CD14-positive monocyte (primary cell): ENCODE results near the gene LSM3. TPM values are rescaled to one million over a fixed set of nuclear protein-coding genes. Genes with fewer than 3 reads are reported as not detected.

Experiments used
- DNase-seq, 3 donors: peaks; one replicate each; pipeline ENCODE4 v3.0.0-alpha.2; 2011 to 2022
- H2AFZ ChIP-seq: 2 replicates; pipeline ENCODE4 v1.6.0; 2012; ENCODE audit warnings: mild to moderate bottlenecking, low read depth, low read length, inconsistent platforms; ENCODE audit not compliant: insufficient read depth, poor library complexity, severe bottlenecking
- H3K27ac ChIP-seq, 2 donors: 1 replicate in 1 of 2; 2 replicates in 1 of 2; pipeline ENCODE4 v1.5.1; 2012 to 2013; ENCODE audit warnings: low read length in 2 of 2, control low read depth in 1 of 2, inconsistent platforms in 1 of 2, low read depth in 1 of 2, mild to moderate bottlenecking in 1 of 2
- H3K27me3 ChIP-seq, 2 donors: one replicate each; pipeline versions ENCODE4 v1.6.0 to v1.6.1; 2011 to 2013; ENCODE audit warnings: low read length in 2 of 2; ENCODE audit not compliant: control insufficient read depth in 2 of 2, insufficient read depth in 2 of 2
- H3K36me3 ChIP-seq, 2 donors: replicated peaks in 1 of 2; 1 replicate in 1 of 2; 2 replicates in 1 of 2; pipeline versions ENCODE4 v1.5.1 to v1.6.1; 2012 to 2013; ENCODE audit warnings: low read length in 2 of 2, control low read depth in 1 of 2, inconsistent platforms in 1 of 2, mild to moderate bottlenecking in 1 of 2; ENCODE audit not compliant: insufficient read depth in 2 of 2, control insufficient read depth in 1 of 2
- H3K4me1 ChIP-seq, 2 donors: 1 replicate in 1 of 2; 2 replicates in 1 of 2; pipeline versions ENCODE4 v1.5.1 to v1.6.1; 2012 to 2013; ENCODE audit warnings: low read length in 2 of 2, control low read depth in 1 of 2, inconsistent platforms in 1 of 2, mild to moderate bottlenecking in 1 of 2, moderate library complexity in 1 of 2; ENCODE audit not compliant: insufficient read depth in 2 of 2, control insufficient read depth in 1 of 2
- H3K4me2 ChIP-seq: replicated peaks from 2 replicates; pipeline ENCODE3; 2012; ENCODE audit warnings: low read length, moderate library complexity, mild to moderate bottlenecking; ENCODE audit not compliant: poor library complexity, severe bottlenecking; ENCODE audit errors: extremely low read depth
- H3K4me3 ChIP-seq, 3 experiments: fragments of 200-600 bp in 1 of 3; sonication (generic) in 1 of 3; replicated peaks in 1 of 3; 1 replicate in 2 of 3; 2 replicates in 1 of 3; pipeline ENCODE4 v1.5.1; 2011 to 2013; ENCODE audit warnings: low read length in 3 of 3, mild to moderate bottlenecking in 3 of 3, control low read depth in 2 of 3, low read depth in 2 of 3, inconsistent platforms in 1 of 3, moderate library complexity in 1 of 3
- H3K79me2 ChIP-seq: 2 replicates; pipeline ENCODE4 v1.6.0; 2012; ENCODE audit warnings: mild to moderate bottlenecking, control low read depth, inconsistent platforms, low read length, moderate library complexity; ENCODE audit not compliant: insufficient read depth
- H3K9ac ChIP-seq: 2 replicates; pipeline ENCODE4 v1.6.0; 2017; ENCODE audit warnings: low read length, mild to moderate bottlenecking; ENCODE audit not compliant: insufficient read depth, poor library complexity, severe bottlenecking
- H3K9me3 ChIP-seq, 2 donors: replicated peaks in 1 of 2; 1 replicate in 1 of 2; 2 replicates in 1 of 2; pipeline versions ENCODE4 v1.5.1 to v1.6.1; 2012 to 2013; ENCODE audit warnings: low read length in 2 of 2, control low read depth in 1 of 2; ENCODE audit not compliant: control insufficient read depth in 1 of 2, insufficient read depth in 1 of 2
- H4K20me1 ChIP-seq: 2 replicates; pipeline ENCODE4 v1.6.0; 2012; ENCODE audit warnings: mild to moderate bottlenecking, low read length, control low read depth, moderate library complexity; ENCODE audit not compliant: insufficient read depth
- H3K27ac Mint-ChIP-seq, 7 donors: one replicate each; pipeline ENCODE4 v1.8.0; 2020; ENCODE audit warnings: mild to moderate bottlenecking in 7 of 7, mixed read lengths in 7 of 7, moderate library complexity in 6 of 7, inconsistent platforms in 2 of 7
- H3K27me3 Mint-ChIP-seq, 3 donors: one replicate each; pipeline ENCODE4 v1.8.0; 2021 to 2022; ENCODE audit warnings: low read depth in 3 of 3, mild to moderate bottlenecking in 3 of 3, mixed read lengths in 3 of 3, moderate library complexity in 3 of 3, inconsistent platforms in 1 of 3
- H3K36me3 Mint-ChIP-seq, 2 donors: one replicate each; pipeline ENCODE4 v1.8.0; 2020; ENCODE audit warnings: mixed read lengths in 2 of 2, inconsistent platforms in 1 of 2, mild to moderate bottlenecking in 1 of 2
- H3K4me1 Mint-ChIP-seq: one replicate; pipeline ENCODE4 v1.8.0; 2020; ENCODE audit warnings: mild to moderate bottlenecking, mixed read lengths
- H3K4me3 Mint-ChIP-seq, 2 donors: one replicate each; pipeline ENCODE4 v1.8.0; 2020; ENCODE audit warnings: mild to moderate bottlenecking in 2 of 2, mixed read lengths in 2 of 2, moderate library complexity in 1 of 2
- H3K9me3 Mint-ChIP-seq, 7 donors: one replicate each; pipeline ENCODE4 v1.8.0; 2020 to 2022; ENCODE audit warnings: mixed read lengths in 7 of 7, mild to moderate bottlenecking in 6 of 7, moderate library complexity in 6 of 7, inconsistent platforms in 2 of 7
- CTCF ChIP-seq: fragments of 200-600 bp; IDR thresholded peaks from one replicate; pipeline ENCODE4 v1.8.0; 2022; ENCODE audit warnings: antibody characterized with exemption, mild to moderate bottlenecking
- WGBS: methylation state at CpG from one replicate; pipeline ENCODE4 v1.1.5; 2013; ENCODE audit warnings: missing lambda C conversion rate; ENCODE audit not compliant: insufficient coverage; 5-methylcytosine and 5-hydroxymethylcytosine counted together
- intact Hi-C, 2 donors: fragments of 100-400 bp; cut with micrococcal nuclease; formaldehyde crosslinking; loops; one replicate each; pipeline versions ENCODE4 v1.15.0 to v1.15.1; 2023
- polyA plus RNA-seq, 3 donors: library from polyadenylated mRNA; depleted of rRNA in 1 of 3; unstranded in 2 of 3; stranded (reverse) in 1 of 3; fragments of 300-500 nt in 2 of 3; fragments of >200 nt in 1 of 3; fragmentation: Illumina TruSeq in 2 of 3; gene quantifications; 1 replicate in 2 of 3; 2 replicates in 1 of 3; pipeline ENCODE4 v1.2.3, GENCODE V29; 2012 to 2021

LSM3 gene
- polyA plus RNA-seq, 3 donors = 4.1 to 23.2 (median 19.8) TPM

- H3K79me2 ChIP-seq = no peaks in the 10 kb centered on the region
- no peaks in the 10 kb centered on the region for H3K27me3 ChIP-seq
- H3K9me3 ChIP-seq = no peaks in the 10 kb centered on the region
- peaks cover 0 to 6% (median 4%) of the 10 kb centered on the region in 3 donors for H3K27me3 Mint-ChIP-seq
- H4K20me1 ChIP-seq = no peaks in the 10 kb centered on the region
- no peak overlapping the region for H3K4me3 ChIP-seq
- H3K36me3 Mint-ChIP-seq = no peaks in the 10 kb centered on the region
- H3K9me3 Mint-ChIP-seq = peaks cover 0 to 3% (median 0%) of the 10 kb centered on the region in 7 donors
- no peak overlapping the region for H3K9ac ChIP-seq
- H3K4me2 ChIP-seq = no peak overlapping the region
- intact Hi-C loops = no loop called here
- H3K36me3 ChIP-seq = no peaks in the 10 kb centered on the region
- no peak overlapping the region for H2AFZ ChIP-seq
- no peaks in the 10 kb centered on the region for H3K4me1 Mint-ChIP-seq
- H3K4me1 ChIP-seq = no peaks in the 10 kb centered on the region
- TF ChIP-seq CTCF = no peak
- H3K27ac Mint-ChIP-seq = no peak overlapping the region
- H3K4me3 Mint-ChIP-seq = no peak overlapping the region
- no peak overlapping the region for H3K27ac ChIP-seq
- no peak for DNase-seq
Observed at GRCh38 chr3:14239940-14240339, 61.3 kb downstream of the LSM3 start.

- H3K27me3 Mint-ChIP-seq = peaks cover 0 to 5% (median 2%) of the 10 kb centered on the region in 3 donors
- H3K4me1 Mint-ChIP-seq = no peaks in the 10 kb centered on the region
- Histone ChIP-seq H3K9ac (no peak overlapping the region), H3K4me2 (no peak overlapping the region), H3K9me3 (no peaks in the 10 kb centered on the region), H3K36me3 (no peaks in the 10 kb centered on the region), H3K4me3 (no peak overlapping the region), H2AFZ (no peak overlapping the region), H3K27me3 (no peaks in the 10 kb centered on the region), H3K79me2 (no peaks in the 10 kb centered on the region), H3K4me1 (no peaks in the 10 kb centered on the region), H3K27ac (no peak overlapping the region), H4K20me1 (no peaks in the 10 kb centered on the region)
- H3K4me3 Mint-ChIP-seq = no peak overlapping the region
- intact Hi-C loops = no loop called here
- no peak for DNase-seq
- WGBS = 100% methylated on average over 1 of the region's 4 CpGs
- no peaks in the 10 kb centered on the region for H3K36me3 Mint-ChIP-seq
- peaks cover 0 to 3% (median 0%) of the 10 kb centered on the region in 7 donors for H3K9me3 Mint-ChIP-seq
- no peak overlapping the region for H3K27ac Mint-ChIP-seq
- TF ChIP-seq CTCF = no peak
Observed at GRCh38 chr3:14240366-14240765, 61.7 kb downstream of the LSM3 start.
